Keratinocyte (primary cell): ENCODE measurements around the gene DPP9. TPM values are rescaled to one million over a fixed set of nuclear protein-coding genes. Genes with fewer than 3 reads are reported as not detected.

Experiments
- DNase-seq: peaks from one replicate; pipeline ENCODE4 v3.0.0-alpha.2; 2011; ENCODE audit warnings: low read depth, missing footprints, low spot score
- FAIRE-seq: peaks from 2 replicates; lab custom pipeline; 2011; peaks lifted over from hg19 to GRCh38; lab: Jason Lieb, UNC
- H2AFZ ChIP-seq: 2 replicates; pipeline ENCODE4 v1.6.0; 2012; ENCODE audit warnings: low read length, control low read depth, inconsistent platforms; ENCODE audit not compliant: control insufficient read depth
- H3K27ac ChIP-seq: 2 replicates; pipeline ENCODE4 v1.5.1; 2011; ENCODE audit warnings: low read length; ENCODE audit not compliant: control insufficient read depth, insufficient read depth
- H3K27me3 ChIP-seq: 3 replicates; pipeline ENCODE4 v1.6.0; 2011; ENCODE audit warnings: low read length; ENCODE audit not compliant: control insufficient read depth, insufficient read depth; ENCODE audit errors: extremely low read depth
- H3K36me3 ChIP-seq, 2 experiments: 2 replicates in 1 of 2; 3 replicates in 1 of 2; pipeline ENCODE4 v1.5.1; 2011; ENCODE audit warnings: low read length in 2 of 2, mild to moderate bottlenecking in 1 of 2; ENCODE audit not compliant: control insufficient read depth in 2 of 2, insufficient read depth in 2 of 2; ENCODE audit errors: extremely low read depth in 1 of 2
- H3K4me1 ChIP-seq: 3 replicates; pipeline ENCODE4 v1.5.1; 2011; ENCODE audit warnings: low read length; ENCODE audit not compliant: control insufficient read depth, insufficient read depth; ENCODE audit errors: extremely low read depth
- H3K4me2 ChIP-seq: 3 replicates; pipeline ENCODE4 v1.6.0; 2011; ENCODE audit warnings: low read depth, low read length; ENCODE audit not compliant: control insufficient read depth, insufficient read depth; ENCODE audit errors: extremely low read depth
- H3K4me3 ChIP-seq, 3 experiments: fragments of 200-600 bp in 1 of 3; sonication (generic) in 1 of 3; 2 replicates in 2 of 3; 3 replicates in 1 of 3; pipeline ENCODE4 v1.5.1; 2011 to 2016; ENCODE audit warnings: low read length in 3 of 3, mild to moderate bottlenecking in 3 of 3, control low read depth in 2 of 3, inconsistent platforms in 1 of 3, low read depth in 1 of 3, mixed read lengths in 1 of 3, mixed run types in 1 of 3, moderate library complexity in 1 of 3; ENCODE audit not compliant: control insufficient read depth in 2 of 3, insufficient read depth in 2 of 3; ENCODE audit errors: extremely low read depth in 1 of 3
- H3K79me2 ChIP-seq: 2 replicates; pipeline ENCODE4 v1.6.0; 2012; ENCODE audit warnings: low read length; ENCODE audit not compliant: control insufficient read depth, insufficient read depth
- H3K9ac ChIP-seq: 3 replicates; pipeline ENCODE4 v1.6.0; 2011; ENCODE audit warnings: low read length; ENCODE audit not compliant: control insufficient read depth, insufficient read depth; ENCODE audit errors: extremely low read depth
- H3K9me1 ChIP-seq: 3 replicates; pipeline ENCODE4 v1.6.0; 2011; ENCODE audit warnings: low read length; ENCODE audit not compliant: control insufficient read depth, insufficient read depth; ENCODE audit errors: extremely low read depth
- H3K9me3 ChIP-seq: 2 replicates; pipeline ENCODE4 v1.5.1; 2012; ENCODE audit warnings: low read depth, low read length; ENCODE audit not compliant: control insufficient read depth
- H4K20me1 ChIP-seq: 3 replicates; pipeline ENCODE4 v1.6.0; 2011; ENCODE audit warnings: low read length; ENCODE audit not compliant: control insufficient read depth, insufficient read depth; ENCODE audit errors: extremely low read depth
- EZH2 ChIP-seq: IDR thresholded peaks from one replicate; pipeline ENCODE4 v1.6.1; 2012; ENCODE audit warnings: inconsistent platforms, mild to moderate bottlenecking, low read length, moderate library complexity
- dilution Hi-C: fragments of 300-500 bp; cut with MboI; formaldehyde crosslinking; loops from one replicate; pipeline ENCODE4 v1.7.0; 2020; ENCODE audit warnings: low sequenced_read_pairs; ENCODE audit not compliant: extremely low pct_ligation_motif_present
- polyA plus RNA-seq, 5 experiments: library from polyadenylated mRNA; depleted of rRNA in 3 of 5; stranded (reverse) in 3 of 5; stranded (forward) in 1 of 5; unstranded in 1 of 5; fragments of >200 nt; gene quantifications; 1 replicate in 1 of 5; 2 replicates in 3 of 5; 3 replicates in 1 of 5; pipeline versions ENCODE4 v1.2.1 to v1.2.3, GENCODE V29; 2011 to 2012; ENCODE audit warnings: missing spikeins in 2 of 5, low read depth in 1 of 5, low replicate concordance in 1 of 5
- TF ChIP-seq, protein P1 (sequence below), 3 experiments: IDR thresholded peaks in 1 of 3; conservative IDR thresholded peaks in 1 of 3; optimal IDR thresholded peaks in 1 of 3; 2 replicates in 2 of 3; 3 replicates in 1 of 3; pipeline versions ENCODE3 to v1.5.1; 2011; ENCODE audit warnings: low read length in 3 of 3, mild to moderate bottlenecking in 3 of 3, moderate library complexity in 2 of 3, control low read depth in 1 of 3, inconsistent platforms in 1 of 3; ENCODE audit not compliant: insufficient read depth in 2 of 3; ENCODE audit errors: extremely low read depth in 1 of 3

DPP9 gene
- polyA plus RNA-seq, 1 donor (not counting 4 experiments of a cell fraction or from before 2014, with no cell fraction given) = 19.2 TPM

DNA sequence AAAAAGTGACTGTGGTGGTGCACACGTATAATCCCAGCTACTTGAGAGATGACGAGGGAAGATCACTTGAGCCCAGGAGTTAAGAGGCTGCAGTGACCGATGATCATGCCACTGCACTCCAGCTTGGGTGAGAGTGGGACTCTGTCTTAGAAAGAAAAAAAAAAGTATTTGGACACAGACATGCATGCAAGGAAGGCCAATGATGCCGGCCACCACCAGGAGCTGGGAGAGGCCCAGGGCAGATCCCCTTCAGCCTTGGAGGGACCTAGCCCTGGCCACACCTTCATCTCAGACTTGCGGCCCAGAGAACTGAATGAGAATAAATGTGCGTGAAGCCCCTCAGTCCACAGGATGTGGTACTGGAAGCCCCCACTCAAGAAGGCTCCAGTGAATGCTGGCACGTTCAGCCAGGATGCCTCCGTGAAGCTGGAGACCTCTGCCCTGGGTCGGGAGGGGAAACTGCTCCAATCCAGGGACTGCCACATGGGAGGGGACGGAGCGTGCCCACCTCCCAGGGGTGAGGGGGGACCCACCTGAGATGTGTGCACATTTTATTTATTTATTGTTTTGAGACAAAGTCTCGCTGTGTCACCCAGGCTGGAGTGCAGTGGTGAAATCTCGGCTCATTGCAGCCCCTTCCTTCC lies 69.7 kb downstream of the DPP9 start:
- no peak for FAIRE-seq
- peaks cover 19 to 42% of the 10 kb centered on the region in 2 experiments for H3K36me3 ChIP-seq

GRCh38 chr19:4652075-4652474 lies 71.6 kb downstream of the DPP9 start:
- H3K9me3 ChIP-seq = no peaks in the 10 kb centered on the region
- H3K4me3 ChIP-seq = no peak overlapping the region
- peaks cover 7% of the 10 kb centered on the region for H3K79me2 ChIP-seq
- no peaks in the 10 kb centered on the region for H3K4me1 ChIP-seq
- no peaks in the 10 kb centered on the region for H3K27me3 ChIP-seq
- no peak overlapping the region for H2AFZ ChIP-seq
- H4K20me1 ChIP-seq = peaks cover 3% of the 10 kb centered on the region
- no peaks in the 10 kb centered on the region for H3K9me1 ChIP-seq
- DNase-seq (no peak), FAIRE-seq (no peak)
- TF ChIP-seq, protein P1, sequence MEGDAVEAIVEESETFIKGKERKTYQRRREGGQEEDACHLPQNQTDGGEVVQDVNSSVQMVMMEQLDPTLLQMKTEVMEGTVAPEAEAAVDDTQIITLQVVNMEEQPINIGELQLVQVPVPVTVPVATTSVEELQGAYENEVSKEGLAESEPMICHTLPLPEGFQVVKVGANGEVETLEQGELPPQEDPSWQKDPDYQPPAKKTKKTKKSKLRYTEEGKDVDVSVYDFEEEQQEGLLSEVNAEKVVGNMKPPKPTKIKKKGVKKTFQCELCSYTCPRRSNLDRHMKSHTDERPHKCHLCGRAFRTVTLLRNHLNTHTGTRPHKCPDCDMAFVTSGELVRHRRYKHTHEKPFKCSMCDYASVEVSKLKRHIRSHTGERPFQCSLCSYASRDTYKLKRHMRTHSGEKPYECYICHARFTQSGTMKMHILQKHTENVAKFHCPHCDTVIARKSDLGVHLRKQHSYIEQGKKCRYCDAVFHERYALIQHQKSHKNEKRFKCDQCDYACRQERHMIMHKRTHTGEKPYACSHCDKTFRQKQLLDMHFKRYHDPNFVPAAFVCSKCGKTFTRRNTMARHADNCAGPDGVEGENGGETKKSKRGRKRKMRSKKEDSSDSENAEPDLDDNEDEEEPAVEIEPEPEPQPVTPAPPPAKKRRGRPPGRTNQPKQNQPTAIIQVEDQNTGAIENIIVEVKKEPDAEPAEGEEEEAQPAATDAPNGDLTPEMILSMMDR (optimal IDR thresholded peaks at IDR 0.05 in 1 of 3, IDR thresholded peaks at IDR 0.05 in 1 of 3, conservative IDR thresholded peaks at IDR 0.05 in 1 of 3; ENCODE audit: extremely low read depth in 1 of 3, insufficient read depth in 2 of 3, low read length in 3 of 3) = no peak
- no peak for TF ChIP-seq EZH2
- no peak overlapping the region for H3K9ac ChIP-seq
- H3K27ac ChIP-seq = no peak overlapping the region
- peaks cover 8 to 34% of the 10 kb centered on the region in 2 experiments for H3K36me3 ChIP-seq
- dilution Hi-C loops = no loop called here
- H3K4me2 ChIP-seq = no peak overlapping the region

More for the DNA sequence above, 69.7 kb downstream of the DPP9 start:
- Histone ChIP-seq H3K4me2 (no peak overlapping the region), H3K9me1 (no peaks in the 10 kb centered on the region), H3K9me3 (no peaks in the 10 kb centered on the region), H4K20me1 (peaks cover 3% of the 10 kb centered on the region), H3K79me2 (peaks cover 3% of the 10 kb centered on the region), H3K9ac (no peak overlapping the region), H3K4me1 (no peaks in the 10 kb centered on the region), H2AFZ (no peak overlapping the region), H3K27me3 (no peaks in the 10 kb centered on the region), H3K4me3 (no peak overlapping the region), H3K27ac (no peak overlapping the region)
- TF ChIP-seq, protein P1 (optimal IDR thresholded peaks at IDR 0.05 in 1 of 3, IDR thresholded peaks at IDR 0.05 in 1 of 3, conservative IDR thresholded peaks at IDR 0.05 in 1 of 3; ENCODE audit: extremely low read depth in 1 of 3, insufficient read depth in 2 of 3, low read length in 3 of 3) = no peak
- TF ChIP-seq EZH2 = no peak
- dilution Hi-C loops = no loop called here
- DNase-seq = no peak
